NCI-H2107 treated with DMSO at 0.1 percent for 48 hours (cell line): Measurements from ENCODE around the gene RIT1.

ENCODE experiments used
- DNase-seq: peaks from one replicate; lab custom pipeline; 2025; ENCODE audit not compliant: unreplicated experiment; lab: John Stamatoyannopoulos, UW

Gene RIT1

DNA sequence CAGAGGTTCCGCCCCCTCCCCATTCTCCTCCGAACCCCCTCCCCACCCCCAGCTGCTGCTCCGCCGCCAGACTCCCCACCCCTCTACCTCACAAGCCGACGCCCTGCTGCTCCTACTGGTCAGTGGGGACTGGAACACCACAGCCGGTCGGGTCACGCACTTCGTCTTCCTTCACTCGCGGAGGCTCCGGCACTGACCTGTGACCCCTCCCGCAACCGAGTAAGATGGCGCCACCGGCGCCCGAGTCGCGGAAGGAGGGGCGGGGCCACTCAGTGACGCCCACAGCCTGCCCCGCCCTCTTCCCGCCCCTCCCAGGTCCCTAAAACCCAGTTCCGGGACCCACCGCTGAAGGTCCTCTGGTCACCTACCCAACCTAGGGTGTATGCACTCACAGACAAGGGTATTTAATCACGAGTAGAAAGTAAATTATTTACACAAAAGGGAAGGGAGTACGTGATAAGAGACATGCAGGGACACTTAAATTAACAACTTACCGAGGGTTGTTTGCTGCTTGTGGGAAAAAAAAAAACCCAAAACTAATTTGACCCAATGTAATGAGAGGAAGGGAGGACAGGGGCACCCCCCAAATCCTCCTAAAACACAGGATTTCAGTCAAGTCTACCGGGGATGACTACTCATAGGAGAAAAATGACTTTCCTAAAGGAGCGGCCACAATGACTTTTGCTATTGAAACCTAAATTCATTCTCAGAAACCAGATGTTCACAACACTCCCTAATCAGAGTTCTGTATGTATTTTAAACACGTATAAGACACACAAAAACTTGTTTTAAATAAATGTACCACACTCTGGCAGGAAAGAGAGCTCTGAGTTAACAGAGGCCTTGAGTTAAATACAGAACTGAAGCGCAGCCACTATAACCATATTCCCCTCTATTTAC lies at the start of gene RIT1:
RIT1 (minus strand) TSS at position 194 of the 900 bp plus-strand sequence. CDS start 588 bp downstream, outside the sequence.
- peak; percentile 62 for DNase-seq

DNA sequence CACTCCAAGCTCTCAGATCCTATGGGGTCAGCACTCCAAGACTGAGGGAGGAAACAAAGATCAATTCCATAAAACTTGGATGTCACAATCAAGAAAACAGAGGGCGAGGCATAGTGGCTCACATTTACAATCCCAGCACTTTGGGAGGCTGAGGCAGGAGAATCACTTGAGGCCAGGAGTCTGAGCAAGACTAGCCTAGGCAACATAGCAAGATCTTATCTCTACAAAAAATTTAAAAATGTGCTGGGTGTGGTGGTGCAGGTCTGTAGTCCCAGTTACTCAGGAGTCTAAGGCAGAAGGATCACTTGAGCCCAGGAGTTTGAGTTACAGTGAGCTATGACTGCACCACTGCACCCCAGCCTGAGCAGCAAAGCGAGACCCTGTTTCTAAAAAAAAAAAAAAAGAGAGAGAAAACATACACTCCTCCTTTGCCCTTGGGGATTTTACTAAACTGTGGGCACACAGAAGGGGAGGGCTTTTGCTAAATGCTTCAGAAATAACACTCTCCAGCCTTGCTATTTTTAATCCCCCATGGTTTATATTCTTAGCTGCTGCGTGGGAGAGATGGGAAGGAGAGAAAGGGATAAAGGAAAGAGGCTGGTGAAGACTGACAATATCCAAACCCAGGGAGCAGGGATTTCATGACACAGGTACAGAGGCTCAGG lies 49.1 kb upstream of the RIT1 start:
- DNase-seq: no peak

DNA sequence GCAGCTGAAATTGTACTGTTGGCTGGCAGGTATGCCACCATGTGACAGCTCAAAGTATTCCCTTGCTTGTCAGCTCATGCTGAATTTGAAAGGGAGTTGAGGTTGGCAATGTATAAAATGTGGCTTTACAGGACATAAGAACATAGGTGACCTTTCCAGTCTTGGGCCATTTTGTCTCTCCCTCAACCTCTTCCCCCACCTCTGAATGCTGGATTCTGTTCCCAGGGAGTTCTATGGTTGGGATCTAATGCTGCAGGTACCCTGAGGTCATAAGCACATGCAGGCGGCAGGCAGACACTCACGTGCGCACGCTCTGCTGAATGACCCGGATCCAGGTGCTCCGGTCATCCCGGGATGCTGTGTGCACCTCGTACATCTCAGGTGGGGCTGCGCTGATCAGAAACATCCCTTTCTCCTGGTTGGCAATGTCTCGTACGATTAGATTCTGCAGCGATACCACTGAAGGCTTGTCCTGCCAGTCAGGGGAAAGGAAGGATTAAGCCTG lies 46.3 kb upstream of the RIT1 start:
- DNase-seq: no peak

GRCh38 chr1:155954645-155955044 lies 43.5 kb upstream of the RIT1 start:
- no peak for DNase-seq

- no peak for DNase-seq
These were observed 41.3 kb upstream of the RIT1 start for GRCh38 chr1:155952505-155952890.

DNA sequence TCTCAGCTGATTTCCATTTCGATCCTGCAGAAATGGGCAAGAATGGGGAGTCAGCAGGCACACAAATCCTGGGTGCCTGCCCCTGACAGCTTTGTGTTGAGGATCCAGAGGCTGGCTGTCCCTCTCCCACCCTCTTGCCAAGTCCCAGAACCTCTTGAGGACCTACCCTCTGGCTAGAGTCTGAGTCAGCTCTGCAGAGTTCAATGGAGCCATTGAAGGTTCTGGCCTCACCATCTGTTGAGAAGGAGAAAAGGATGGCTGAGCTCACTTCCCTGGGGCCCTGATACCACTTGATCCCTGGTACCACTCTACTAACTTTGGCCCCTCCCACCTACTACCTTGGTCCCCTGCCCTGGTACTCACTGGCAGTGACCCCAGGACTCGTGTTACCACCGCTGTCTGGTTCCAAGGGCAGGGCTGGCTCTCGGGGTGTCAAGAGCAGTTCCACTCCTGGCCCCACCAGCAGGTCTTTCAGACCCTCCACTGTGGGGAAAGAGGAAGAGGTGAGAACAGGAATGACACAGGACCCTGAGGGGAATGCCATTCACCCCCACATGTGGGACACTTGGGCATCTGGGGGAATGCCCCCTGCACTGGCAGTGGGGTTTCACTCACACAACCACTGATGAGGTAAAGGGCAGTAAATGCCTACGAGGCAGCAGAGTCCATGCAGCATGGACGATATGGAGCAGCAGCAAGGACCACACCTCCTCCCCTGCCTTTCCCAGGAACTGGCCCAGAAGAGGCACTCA lies 40.8 kb upstream of the RIT1 start:
- DNase-seq: no peak

GRCh38 chr1:155950829-155951228 lies 39.7 kb upstream of the RIT1 start:
- DNase-seq: no peak

DNA sequence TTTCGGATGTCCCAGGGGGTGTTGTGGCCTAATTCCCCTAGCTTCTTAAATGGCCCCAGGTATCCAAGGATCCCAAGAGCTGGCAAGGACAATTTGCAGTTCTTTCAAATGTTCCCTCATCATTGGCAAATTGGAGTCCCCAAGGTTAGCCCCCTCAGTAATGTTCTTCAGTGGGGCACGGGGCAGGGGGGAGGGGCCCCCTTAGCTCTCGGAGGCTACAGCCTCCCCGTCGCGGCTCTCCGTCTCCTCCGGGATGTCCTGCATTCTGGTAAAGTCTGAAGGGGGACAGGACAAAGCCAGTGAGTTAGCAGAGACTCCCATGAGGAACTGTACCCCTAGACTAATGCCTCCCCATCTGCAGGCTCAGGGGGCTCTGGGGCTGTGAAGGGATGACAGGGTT lies 36.6 kb upstream of the RIT1 start:
- DNase-seq: no peak

DNA sequence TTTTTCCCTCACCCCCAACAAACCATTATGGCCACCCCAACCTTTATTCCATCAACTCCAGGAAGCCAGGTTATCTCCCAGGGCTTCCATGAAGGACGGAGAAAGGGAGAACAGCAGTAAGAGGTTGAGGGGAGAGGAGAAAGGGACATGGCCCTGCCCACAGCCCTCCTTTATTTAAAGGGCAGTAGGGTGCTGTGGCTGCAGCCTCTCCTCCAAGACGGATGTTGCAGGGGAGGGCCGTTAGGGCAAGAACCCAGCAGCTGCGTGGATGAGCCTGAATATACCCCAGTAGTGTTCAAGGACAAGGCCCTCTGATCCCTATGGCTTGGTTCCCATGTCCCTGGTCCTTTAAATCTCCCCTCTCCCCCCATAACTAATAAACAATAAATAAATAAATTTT lies 36.1 kb upstream of the RIT1 start:
- no peak for DNase-seq

- no peak for DNase-seq
These were observed 35.6 kb upstream of the RIT1 start for GRCh38 chr1:155946633-155947219.

- DNase-seq: peak; percentile 36
These were observed 33.3 kb upstream of the RIT1 start for GRCh38 chr1:155944444-155944799.

DNA sequence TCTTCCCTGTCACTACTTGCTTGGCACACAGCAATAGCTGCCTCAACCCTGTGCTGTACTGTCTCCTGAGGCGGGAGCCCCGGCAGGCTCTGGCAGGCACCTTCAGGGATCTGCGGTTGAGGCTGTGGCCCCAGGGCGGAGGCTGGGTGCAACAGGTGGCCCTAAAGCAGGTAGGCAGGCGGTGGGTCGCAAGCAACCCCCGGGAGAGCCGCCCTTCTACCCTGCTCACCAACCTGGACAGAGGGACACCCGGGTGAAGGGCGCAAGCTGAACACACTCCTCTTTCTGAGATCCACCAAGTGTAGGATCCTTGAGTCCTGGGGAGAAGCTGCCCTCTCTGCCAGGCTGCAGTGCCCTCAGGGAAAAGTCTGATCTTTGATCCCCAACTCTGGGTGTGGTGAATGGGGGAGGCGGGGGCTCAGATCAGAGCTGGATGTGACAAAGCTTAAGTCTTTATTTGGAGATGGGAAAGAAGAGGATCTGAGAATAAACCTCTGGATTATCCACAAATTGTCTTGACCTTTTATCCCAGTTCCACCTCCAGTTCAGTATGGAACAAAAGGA lies 31.5 kb upstream of the RIT1 start:
- DNase-seq: no peak

DNA sequence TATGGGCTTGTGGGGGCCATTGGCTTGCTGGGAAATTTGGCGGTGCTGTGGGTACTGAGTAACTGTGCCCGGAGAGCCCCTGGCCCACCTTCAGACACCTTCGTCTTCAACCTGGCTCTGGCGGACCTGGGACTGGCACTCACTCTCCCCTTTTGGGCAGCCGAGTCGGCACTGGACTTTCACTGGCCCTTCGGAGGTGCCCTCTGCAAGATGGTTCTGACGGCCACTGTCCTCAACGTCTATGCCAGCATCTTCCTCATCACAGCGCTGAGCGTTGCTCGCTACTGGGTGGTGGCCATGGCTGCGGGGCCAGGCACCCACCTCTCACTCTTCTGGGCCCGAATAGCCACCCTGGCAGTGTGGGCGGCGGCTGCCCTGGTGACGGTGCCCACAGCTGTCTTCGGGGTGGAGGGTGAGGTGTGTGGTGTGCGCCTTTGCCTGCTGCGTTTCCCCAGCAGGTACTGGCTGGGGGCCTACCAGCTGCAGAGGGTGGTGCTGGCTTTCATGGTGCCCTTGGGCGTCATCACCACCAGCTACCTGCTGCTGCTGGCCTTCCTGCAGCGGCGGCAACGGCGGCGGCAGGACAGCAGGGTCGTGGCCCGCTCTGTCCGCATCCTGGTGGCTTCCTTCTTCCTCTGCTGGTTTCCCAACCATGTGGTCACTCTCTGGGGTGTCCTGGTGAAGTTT lies 30.8 kb upstream of the RIT1 start:
- DNase-seq: no peak

DNA sequence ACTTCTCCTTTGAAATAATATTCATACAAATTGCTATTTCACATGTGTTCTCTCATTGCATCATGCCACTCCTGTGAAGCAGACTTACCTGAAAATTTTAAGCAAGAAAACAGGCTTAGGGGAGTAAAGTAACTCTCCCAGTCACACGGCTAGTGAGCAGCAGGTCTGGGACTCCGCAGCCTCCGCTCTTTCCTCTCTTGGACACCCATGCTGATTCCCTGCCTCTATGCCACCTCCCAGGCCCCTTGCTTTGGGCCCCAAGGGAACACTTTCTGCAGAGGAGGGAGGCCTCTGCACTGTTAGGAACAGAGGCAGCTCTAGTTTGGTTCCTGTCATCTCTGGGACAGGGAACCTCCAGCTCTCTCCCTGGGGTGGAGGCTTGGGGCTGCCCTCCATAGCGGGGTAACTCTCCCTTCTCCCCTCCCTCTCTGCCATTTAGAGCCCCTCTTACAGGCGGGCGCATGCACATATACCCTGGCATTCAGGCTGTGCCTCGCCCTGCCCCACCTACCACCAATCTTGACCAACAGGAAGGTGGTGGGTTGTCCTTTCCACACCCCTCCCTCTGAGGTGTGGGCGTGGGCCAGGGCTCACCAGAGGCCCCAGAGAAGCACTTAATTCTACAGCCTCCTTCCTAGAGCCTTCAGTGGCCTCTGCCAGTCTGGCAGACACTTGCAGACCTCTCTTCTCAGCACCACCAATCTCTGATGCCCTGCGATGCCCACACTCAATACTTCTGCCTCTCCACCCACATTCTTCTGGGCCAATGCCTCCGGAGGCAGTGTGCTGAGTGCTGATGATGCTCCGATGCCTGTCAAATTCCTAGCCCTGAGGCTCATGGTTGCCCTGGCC lies 30.1 kb upstream of the RIT1 start, which contains the start of gene RXFP4:
RXFP4 (plus strand) TSS at position 646 of the 852 bp plus-strand sequence; CDS start at position 718, 72 bp downstream.
- DNase-seq: no peak

GRCh38 chr1:155940482-155940992 lies 29.4 kb upstream of the RIT1 start:
- no peak for DNase-seq

DNA sequence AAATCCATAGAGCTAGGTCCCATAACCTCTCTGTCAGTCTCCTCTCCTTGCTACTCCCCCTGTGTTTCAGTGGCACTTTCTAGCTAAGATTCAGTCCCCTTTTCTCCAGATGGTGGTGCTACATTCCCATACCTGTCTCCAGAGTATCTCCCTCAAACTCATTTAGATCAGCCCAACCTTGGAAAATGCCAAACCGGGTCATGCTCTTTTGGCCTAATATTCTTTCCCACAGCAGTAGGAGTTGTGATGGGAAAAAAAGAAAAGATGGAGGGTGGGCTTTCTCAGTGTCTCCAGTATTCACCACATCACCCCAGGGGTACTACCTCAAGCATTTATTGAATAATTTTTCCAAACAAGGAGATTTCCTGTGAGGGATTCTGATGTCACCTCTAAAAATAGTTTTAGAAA lies 27.1 kb upstream of the RIT1 start:
- DNase-seq: peak; percentile 90

GRCh38 chr1:155934936-155935590 lies 23.9 kb upstream of the RIT1 start:
- peak; percentile 59 for DNase-seq
